Measurements from ENCODE around the gene RNF223. TPM values are rescaled to one million over a fixed set of nuclear protein-coding genes. Genes with fewer than 3 reads are reported as not detected.

Gene RNF223
- total RNA-seq, 1 donor from 2014 or later, result not detected

GRCh38 chr1:1093610-1093943, 19.5 kb upstream of the RNF223 start:
- Mint-ChIP-seq H3K36me3 (ENCODE audit: low read depth) (peaks cover 5% of the 10 kb centered on the region), H3K4me1 (peaks cover 4% of the 10 kb centered on the region), H3K4me3 (no peak overlapping the region), H3K27me3 (ENCODE audit: low read depth) (no peaks in the 10 kb centered on the region), H3K27ac (ENCODE audit: unreplicated experiment) (no peak overlapping the region), H3K9me3 (no peaks in the 10 kb centered on the region)
- no peak for DNase-seq (ENCODE audit: low read depth, low spot score)
- no peak for TF ChIP-seq CTCF (conservative IDR thresholded peaks at IDR 0.05)

- Mint-ChIP-seq H3K36me3 (ENCODE audit: low read depth) (peaks cover 5% of the 10 kb centered on the region), H3K27me3 (ENCODE audit: low read depth) (no peaks in the 10 kb centered on the region), H3K27ac (ENCODE audit: unreplicated experiment) (peak overlapping the region; percentile 79), H3K9me3 (no peaks in the 10 kb centered on the region), H3K4me1 (peaks cover 4% of the 10 kb centered on the region), H3K4me3 (no peak overlapping the region)
- no peak for TF ChIP-seq CTCF (conservative IDR thresholded peaks at IDR 0.05)
- DNase-seq (ENCODE audit: low read depth, low spot score), result no peak
These were observed 18.9 kb upstream of the RNF223 start for GRCh38 chr1:1092894-1093609.

GRCh38 chr1:1092149-1092855, 18.2 kb upstream of the RNF223 start:
- H3K27ac Mint-ChIP-seq (ENCODE audit: unreplicated experiment), result no peak overlapping the region
- no peak for DNase-seq (ENCODE audit: low read depth, low spot score)
- H3K36me3 Mint-ChIP-seq (ENCODE audit: low read depth), result peaks cover 5% of the 10 kb centered on the region
- TF ChIP-seq CTCF (conservative IDR thresholded peaks at IDR 0.05), result no peak
- peaks cover 4% of the 10 kb centered on the region for H3K4me1 Mint-ChIP-seq
- H3K4me3 Mint-ChIP-seq, result no peak overlapping the region
- no peaks in the 10 kb centered on the region for H3K27me3 Mint-ChIP-seq (ENCODE audit: low read depth)
- H3K9me3 Mint-ChIP-seq, result no peaks in the 10 kb centered on the region

GRCh38 chr1:1091344-1092148, 17.4 kb upstream of the RNF223 start:
- no peak overlapping the region for H3K27ac Mint-ChIP-seq (ENCODE audit: unreplicated experiment)
- TF ChIP-seq CTCF (conservative IDR thresholded peaks at IDR 0.05), result no peak
- no peak overlapping the region for H3K4me3 Mint-ChIP-seq
- no peaks in the 10 kb centered on the region for H3K27me3 Mint-ChIP-seq (ENCODE audit: low read depth)
- DNase-seq (ENCODE audit: low read depth, low spot score), result no peak
- H3K4me1 Mint-ChIP-seq, result peaks cover 4% of the 10 kb centered on the region
- H3K9me3 Mint-ChIP-seq, result no peaks in the 10 kb centered on the region
- peaks cover 5% of the 10 kb centered on the region for H3K36me3 Mint-ChIP-seq (ENCODE audit: low read depth)

GRCh38 chr1:1090424-1091343, 16.6 kb upstream of the RNF223 start:
- peaks cover 5% of the 10 kb centered on the region for H3K36me3 Mint-ChIP-seq (ENCODE audit: low read depth)
- TF ChIP-seq CTCF (conservative IDR thresholded peaks at IDR 0.05), result no peak
- no peak for DNase-seq (ENCODE audit: low read depth, low spot score)
- no peak overlapping the region for H3K4me3 Mint-ChIP-seq
- no peak overlapping the region for H3K27ac Mint-ChIP-seq (ENCODE audit: unreplicated experiment)
- H3K9me3 Mint-ChIP-seq, result no peaks in the 10 kb centered on the region
- peaks cover 4% of the 10 kb centered on the region for H3K4me1 Mint-ChIP-seq
- no peaks in the 10 kb centered on the region for H3K27me3 Mint-ChIP-seq (ENCODE audit: low read depth)

Data from neural crest cell (in vitro differentiated cells).